22Rv1 (cell line): ENCODE measurements around the gene ASTN2.

Source experiments
- H3K27ac ChIP-seq: fragments of 450-650 bp; 2 replicates; pipeline ENCODE4 v1.5.1; 2017
- ZFX ChIP-seq: fragments of 450-650 bp; IDR thresholded peaks from 2 replicates; pipeline ENCODE4 v1.6.1; 2017; ENCODE audit warnings: antibody characterized with exemption, borderline replicate concordance
- TF ChIP-seq, protein P1 (sequence below): fragments of 450-650 bp; IDR thresholded peaks from 2 replicates; pipeline ENCODE4 v1.5.1; 2017; ENCODE audit warnings: mild to moderate bottlenecking

Gene ASTN2

GRCh38 chr9:116861321-116861720 lies 553.5 kb downstream of the ASTN2 start:
- no peak for TF ChIP-seq ZFX
- TF ChIP-seq, protein P1, sequence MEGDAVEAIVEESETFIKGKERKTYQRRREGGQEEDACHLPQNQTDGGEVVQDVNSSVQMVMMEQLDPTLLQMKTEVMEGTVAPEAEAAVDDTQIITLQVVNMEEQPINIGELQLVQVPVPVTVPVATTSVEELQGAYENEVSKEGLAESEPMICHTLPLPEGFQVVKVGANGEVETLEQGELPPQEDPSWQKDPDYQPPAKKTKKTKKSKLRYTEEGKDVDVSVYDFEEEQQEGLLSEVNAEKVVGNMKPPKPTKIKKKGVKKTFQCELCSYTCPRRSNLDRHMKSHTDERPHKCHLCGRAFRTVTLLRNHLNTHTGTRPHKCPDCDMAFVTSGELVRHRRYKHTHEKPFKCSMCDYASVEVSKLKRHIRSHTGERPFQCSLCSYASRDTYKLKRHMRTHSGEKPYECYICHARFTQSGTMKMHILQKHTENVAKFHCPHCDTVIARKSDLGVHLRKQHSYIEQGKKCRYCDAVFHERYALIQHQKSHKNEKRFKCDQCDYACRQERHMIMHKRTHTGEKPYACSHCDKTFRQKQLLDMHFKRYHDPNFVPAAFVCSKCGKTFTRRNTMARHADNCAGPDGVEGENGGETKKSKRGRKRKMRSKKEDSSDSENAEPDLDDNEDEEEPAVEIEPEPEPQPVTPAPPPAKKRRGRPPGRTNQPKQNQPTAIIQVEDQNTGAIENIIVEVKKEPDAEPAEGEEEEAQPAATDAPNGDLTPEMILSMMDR = no peak
- no peak overlapping the region for H3K27ac ChIP-seq

- TF ChIP-seq, protein P1 = peak; percentile 85
- TF ChIP-seq ZFX = no peak
- no peak overlapping the region for H3K27ac ChIP-seq
Measured at GRCh38 chr9:116860509-116861120, 554.2 kb downstream of the ASTN2 start.

- H3K27ac ChIP-seq = no peak overlapping the region
- TF ChIP-seq, protein P1 = no peak
- no peak for TF ChIP-seq ZFX
Measured at GRCh38 chr9:116859763-116860162, 555.1 kb downstream of the ASTN2 start.

DNA sequence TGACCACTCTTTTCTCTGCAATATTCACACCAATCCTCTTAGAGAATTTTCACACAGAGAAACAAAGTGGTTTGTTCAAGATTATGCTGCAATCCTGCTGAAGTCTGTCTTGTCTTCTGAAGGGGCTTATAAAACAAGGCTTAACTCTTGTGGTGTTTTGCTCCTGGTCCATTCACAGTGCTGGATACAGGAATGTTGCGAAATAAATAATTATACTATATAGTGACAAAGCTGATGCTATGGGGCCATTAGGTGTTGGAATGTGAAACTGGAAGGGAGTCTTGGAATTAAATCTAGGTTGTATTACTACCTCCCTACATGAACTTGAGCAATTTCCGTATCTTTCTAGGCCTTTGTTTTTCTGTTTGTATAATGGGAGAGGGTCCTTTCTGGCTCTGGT lies 557.5 kb downstream of the ASTN2 start:
- H3K27ac ChIP-seq = no peak overlapping the region
- TF ChIP-seq, protein P1 = no peak
- no peak for TF ChIP-seq ZFX

- no peak for TF ChIP-seq ZFX
- TF ChIP-seq, protein P1 = no peak
- H3K27ac ChIP-seq = no peak overlapping the region
Measured at GRCh38 chr9:116855881-116856662, 558.8 kb downstream of the ASTN2 start.

DNA sequence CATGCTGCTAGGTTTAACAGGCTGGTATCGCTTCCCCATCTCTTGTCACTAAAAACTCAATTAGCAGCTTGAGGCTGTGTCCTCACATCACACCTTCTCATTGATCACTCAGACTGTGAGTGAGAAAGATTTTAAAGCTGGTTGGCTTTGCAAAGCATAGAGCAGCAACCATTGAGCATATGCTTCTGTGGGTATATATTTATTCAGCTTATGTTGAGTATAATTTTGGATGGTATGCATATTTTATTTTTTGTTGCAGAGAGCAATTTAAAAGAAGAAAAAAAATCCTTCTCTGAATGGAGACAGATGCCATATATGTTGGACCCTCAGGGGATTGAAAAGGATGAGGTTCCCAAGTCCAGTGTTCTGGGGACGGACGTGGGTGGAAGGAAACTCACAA lies 565.1 kb downstream of the ASTN2 start:
- TF ChIP-seq ZFX = no peak
- TF ChIP-seq, protein P1 = no peak
- H3K27ac ChIP-seq = no peak overlapping the region

- H3K27ac ChIP-seq = no peak overlapping the region
- no peak for TF ChIP-seq ZFX
- TF ChIP-seq, protein P1 = no peak
Measured at GRCh38 chr9:116844621-116845020, 570.2 kb downstream of the ASTN2 start.
